SK-N-MC (cell line): ENCODE results near the gene DAB2IP.

Source experiments
- EZH2 ChIP-seq: fragments of 200-600 bp; sonication (generic); IDR thresholded peaks from one replicate; pipeline ENCODE4 v1.6.1; 2017; ENCODE audit warnings: antibody characterized with exemption
- POLR2AphosphoS5 ChIP-seq: IDR thresholded peaks from 2 replicates; pipeline ENCODE4 v1.6.1; 2012; ENCODE audit warnings: mild to moderate bottlenecking, low read depth, low read length, borderline replicate concordance

- TF ChIP-seq EZH2 (no peak), POLR2AphosphoS5 (no peak)
These were observed 5.3 kb upstream of the DAB2IP start for GRCh38 chr9:121645853-121646807.
